ENCODE results near the gene CRAMP1.
"Not testable (repeated sequence)": the region's sequence is repeated elsewhere in the genome, so short reads cannot be mapped to it uniquely, and the experiment has no call there.

The CRAMP1 gene, protein sequence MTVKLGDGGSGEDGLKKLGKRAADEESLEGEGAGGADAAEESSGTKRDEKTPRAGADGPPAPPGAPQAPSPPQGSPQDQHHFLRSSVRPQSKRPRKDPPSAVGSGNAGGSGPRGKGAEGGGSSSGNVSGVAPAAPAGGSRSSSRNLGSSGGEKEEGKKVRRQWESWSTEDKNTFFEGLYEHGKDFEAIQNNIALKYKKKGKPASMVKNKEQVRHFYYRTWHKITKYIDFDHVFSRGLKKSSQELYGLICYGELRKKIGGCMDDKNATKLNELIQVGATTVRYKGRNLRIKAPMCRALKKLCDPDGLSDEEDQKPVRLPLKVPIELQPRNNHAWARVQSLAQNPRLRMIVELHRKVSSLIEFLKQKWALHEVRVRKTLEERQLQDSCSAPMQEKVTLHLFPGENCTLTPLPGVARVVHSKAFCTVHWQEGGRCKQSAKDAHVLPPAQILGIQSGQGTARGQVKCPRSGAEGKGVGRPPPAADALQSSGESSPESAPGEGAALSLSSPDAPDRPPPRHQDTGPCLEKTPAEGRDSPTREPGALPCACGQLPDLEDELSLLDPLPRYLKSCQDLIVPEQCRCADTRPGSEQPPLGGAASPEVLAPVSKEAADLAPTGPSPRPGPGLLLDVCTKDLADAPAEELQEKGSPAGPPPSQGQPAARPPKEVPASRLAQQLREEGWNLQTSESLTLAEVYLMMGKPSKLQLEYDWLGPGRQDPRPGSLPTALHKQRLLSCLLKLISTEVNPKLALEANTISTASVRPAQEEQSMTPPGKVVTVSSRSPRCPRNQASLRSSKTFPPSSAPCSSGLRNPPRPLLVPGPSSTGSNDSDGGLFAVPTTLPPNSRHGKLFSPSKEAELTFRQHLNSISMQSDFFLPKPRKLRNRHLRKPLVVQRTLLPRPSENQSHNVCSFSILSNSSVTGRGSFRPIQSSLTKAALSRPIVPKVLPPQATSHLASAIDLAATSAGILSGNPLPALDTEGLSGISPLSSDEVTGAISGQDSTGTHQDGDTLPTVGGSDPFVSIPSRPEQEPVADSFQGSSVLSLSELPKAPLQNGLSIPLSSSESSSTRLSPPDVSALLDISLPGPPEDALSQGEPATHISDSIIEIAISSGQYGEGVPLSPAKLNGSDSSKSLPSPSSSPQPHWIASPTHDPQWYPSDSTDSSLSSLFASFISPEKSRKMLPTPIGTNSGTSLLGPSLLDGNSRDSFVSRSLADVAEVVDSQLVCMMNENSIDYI (N-terminal part only)

DNA sequence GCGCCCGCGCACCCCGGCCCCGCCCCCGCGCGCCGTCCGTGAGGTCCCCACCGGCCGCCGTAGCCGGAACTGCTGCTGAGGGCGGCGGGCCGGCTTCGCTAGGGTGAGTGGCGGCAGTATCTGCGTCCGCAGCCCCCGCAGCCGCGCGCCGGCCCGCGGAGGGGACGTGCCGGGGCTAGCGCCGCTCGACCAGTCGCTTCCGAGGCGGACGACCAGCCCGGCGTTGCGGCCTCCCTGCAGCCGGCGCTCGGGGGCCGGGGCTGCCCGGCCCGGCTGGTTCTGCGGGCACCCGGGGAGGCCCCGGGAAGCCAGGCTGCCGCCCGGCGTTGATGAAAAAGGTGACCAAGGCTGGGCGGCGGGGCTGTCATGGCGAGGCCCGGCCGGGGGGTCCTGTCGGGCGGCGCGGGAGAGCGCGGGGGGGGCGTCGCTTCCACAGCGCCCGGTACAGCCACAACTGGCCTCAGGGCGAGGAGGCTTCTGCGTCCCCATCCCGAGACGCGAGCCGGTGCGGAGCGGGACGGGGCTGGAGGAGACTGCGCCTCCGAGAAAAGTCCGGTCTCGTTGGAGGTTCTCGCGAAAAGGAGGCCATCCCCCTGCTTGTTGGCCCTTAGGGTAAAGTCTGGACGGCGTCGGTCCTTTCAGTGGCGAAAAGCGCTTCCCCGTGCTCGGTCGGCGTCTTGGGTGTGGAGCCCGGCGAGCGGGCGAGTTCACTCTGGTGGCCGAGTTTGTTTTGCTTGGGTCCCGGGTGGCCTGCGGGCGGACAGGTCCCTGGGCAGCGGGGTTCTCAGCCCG, at the start of gene CRAMP1:
CRAMP1 (plus strand) TSS at position 41 of the 792 bp plus-strand sequence. CDS start 2,280 bp downstream, outside the sequence.
- no peak for DNase-seq

DNA sequence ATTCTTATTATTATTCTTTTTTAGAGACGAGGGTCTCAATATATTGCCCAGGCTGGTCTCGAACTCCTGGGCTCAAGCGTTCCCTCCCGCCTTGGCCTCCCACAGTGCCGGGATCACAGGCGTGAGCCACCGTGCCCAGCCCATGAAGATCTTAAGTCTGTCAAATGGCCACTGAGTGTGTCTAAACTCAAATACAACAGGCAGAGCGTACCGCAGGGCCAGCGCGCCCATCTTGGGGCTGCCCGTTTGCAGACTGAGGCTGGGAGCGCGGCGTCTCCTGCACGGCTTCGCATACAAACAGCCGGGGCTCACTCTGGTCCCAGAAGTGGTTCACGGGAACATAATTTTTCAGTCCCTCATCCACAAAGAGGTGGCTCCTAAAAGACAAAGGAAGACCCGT, 48.4 kb upstream of the CRAMP1 start:
- DNase-seq = no peak

- no peak for DNase-seq
Measured at GRCh38 chr16:1564325-1564724, 47.8 kb upstream of the CRAMP1 start.

- no peak for DNase-seq
Measured at GRCh38 chr16:1565083-1565805, 46.9 kb upstream of the CRAMP1 start.

DNA sequence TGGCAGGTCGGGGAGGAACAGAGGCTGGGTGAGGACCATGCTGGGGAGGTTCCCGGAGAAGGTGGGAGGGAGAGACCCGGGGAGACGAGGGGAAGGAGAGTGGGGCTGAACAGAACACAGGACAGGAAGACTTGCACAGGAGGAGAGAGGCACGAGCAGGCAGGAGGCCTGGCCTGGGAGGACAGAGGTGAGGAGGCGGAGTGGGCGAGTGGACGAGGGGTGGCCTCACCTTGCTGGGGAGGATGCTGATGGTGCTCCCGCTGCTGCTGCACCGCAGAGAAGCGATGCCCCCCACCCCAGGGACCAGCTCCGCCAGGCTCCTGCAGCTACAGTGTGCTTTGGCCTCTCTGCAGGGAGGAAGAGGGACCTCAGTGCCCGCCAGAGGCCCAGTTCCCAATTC, 44.2 kb upstream of the CRAMP1 start:
- no peak for DNase-seq

DNA sequence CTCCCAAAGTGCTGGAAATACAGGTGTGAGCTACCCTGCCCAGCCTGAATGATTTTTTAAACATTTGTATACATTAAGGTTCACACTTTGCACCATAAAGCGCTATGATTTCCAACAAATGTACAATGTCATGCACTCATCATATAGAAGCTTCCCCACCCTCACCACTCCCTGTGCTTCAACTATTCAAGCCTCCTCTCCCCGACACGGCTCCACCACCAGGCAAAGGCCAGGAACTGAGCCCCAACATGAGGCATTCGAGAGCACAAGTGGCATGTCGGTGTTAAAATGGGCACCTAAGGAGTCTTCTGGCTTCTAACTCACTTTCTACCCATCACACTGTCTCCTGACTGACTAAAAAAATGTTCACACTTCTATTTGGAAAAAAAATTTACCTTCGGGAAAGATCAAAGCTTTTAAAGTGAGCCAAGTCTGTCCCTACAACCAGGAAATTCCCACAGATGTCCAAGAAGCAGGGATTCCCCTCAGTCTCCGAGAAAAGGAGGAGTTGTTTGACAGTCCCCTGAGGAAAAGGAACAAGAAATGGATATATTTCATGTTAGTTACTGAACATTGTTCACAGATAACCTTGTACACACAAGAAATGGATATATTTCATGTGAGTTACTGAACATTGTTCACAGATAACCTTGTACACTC, 41.0 kb upstream of the CRAMP1 start:
- no peak for DNase-seq

GRCh38 chr16:1572673-1573072, 39.5 kb upstream of the CRAMP1 start:
- no peak for DNase-seq

- no peak for DNase-seq
Measured at GRCh38 chr16:1573301-1573700, 38.9 kb upstream of the CRAMP1 start.

DNA sequence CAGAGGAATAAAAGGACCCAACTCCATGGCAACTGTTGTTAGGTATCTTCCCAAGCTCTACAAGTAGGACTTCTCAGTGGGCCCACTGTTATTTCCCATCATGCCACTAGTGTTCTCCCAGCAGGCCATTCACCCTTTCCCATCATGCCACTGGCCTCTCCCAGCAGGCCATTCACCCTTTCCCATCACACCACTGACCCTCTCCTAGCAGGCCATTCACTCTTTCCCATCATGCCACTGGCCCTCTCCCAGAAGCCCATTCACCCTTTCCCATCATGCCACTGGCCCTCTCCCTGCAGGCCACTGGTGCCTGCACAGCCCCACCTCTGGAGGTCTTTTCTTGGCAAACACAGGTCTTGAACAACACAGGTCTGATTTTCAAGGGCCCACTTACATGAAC, 36.6 kb upstream of the CRAMP1 start:
- no peak for DNase-seq

DNA sequence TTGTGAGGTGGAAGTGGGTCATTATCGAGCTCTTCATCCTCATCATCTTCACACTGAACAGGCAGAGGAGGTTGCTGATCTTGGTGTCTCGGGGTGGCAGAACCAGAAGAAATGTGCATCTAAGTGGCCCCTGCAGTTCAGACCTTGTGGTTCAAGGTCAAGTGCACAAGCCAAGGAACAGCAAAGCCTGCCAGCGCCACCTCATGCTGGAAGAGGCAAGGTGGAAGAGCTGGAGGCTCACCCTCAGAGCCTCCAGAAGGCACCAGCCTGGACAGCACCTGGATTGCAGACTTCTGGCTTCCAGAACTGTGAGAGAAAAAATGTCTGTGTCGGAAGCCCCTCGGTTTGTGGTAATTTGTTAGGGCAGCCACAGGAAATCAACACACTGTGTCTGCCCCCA, 32.9 kb upstream of the CRAMP1 start:
- no peak for DNase-seq

GRCh38 chr16:1580256-1580655, 31.9 kb upstream of the CRAMP1 start:
- DNase-seq = no peak

DNA sequence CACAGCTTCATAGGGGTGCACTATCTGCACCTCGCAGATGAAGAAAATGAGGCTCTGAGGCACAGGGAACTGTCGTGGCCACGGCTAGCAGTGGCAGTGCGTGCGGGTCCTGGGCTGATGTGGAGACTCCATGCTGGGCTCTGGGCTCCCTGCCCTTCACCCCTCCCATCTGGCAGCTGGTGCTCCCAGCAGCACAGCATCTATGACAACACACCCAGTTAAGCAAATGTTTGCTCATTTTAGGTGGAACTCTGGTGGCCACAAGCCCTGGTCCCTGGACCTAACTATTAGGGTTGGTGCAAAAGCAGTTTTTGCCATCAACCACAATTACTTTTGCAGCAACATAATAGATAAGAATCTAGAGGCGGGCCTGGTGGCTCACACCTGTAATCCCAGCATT, 31.2 kb upstream of the CRAMP1 start:
- no peak for DNase-seq

DNA sequence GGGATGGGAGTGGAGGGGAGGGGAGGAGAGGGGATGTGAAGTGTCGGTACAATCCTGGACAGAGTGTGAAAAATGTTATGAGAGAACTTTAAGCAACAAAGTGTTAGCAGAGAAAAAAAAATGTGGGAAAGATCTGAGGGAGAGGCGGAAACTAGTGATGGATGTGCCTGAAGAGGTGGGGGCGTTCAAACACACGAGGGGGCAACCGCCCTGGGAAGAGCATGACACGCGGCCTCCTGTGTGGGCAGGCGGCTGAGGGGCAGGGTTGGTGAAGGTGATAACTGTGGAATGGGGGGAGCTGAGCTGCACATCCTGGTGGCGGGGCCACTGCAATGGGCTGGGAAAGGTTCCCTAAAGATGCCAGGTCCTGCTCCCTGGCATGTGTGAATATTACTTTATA, 30.4 kb upstream of the CRAMP1 start:
- DNase-seq = no peak

DNA sequence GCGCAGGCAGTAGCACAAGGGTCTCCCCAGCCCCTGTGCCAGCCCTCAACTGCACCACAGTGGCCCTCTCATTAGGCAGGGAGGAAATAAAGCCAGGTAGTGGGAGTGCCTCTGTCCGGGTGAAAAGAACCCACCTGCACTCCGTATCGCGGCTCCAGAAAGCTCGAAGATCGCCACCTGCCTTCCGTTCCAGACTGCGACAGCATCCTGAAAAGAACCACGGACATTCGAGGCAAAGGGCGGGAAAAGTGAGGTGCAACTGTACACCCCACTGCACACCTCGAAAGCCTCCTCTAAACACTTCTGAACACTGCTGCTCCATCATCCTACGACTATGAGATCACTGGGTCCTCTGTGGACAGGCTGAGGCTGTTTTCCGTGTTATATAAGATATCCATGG, 29.0 kb upstream of the CRAMP1 start:
- no peak for DNase-seq

DNA sequence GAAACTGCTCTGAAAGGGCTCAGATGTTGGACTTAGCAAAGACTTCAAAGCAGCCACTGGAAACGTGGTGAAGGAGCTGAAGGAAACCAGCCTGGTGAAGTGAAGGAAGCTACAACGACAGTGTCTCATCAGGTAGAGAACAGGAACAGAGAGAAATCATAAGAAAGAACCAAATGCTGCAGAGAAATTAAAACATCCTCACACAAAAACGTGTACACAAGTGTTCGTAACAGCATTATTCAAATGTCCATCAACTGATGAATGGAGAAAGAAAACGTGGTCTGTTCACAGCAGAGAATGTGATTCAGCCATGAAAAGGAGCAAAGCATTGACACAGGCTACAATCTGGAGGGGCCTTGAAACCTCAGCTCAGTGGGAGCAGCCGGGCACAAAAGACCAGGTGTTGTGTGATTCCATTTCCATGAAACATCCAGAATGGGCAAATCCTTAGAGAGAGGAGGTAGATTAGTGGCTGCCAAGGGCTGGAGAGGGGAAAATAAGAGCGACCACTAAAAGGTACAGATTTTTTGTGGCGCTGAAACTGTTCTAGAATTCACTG, 27.2 kb upstream of the CRAMP1 start:
- DNase-seq = no peak

DNA sequence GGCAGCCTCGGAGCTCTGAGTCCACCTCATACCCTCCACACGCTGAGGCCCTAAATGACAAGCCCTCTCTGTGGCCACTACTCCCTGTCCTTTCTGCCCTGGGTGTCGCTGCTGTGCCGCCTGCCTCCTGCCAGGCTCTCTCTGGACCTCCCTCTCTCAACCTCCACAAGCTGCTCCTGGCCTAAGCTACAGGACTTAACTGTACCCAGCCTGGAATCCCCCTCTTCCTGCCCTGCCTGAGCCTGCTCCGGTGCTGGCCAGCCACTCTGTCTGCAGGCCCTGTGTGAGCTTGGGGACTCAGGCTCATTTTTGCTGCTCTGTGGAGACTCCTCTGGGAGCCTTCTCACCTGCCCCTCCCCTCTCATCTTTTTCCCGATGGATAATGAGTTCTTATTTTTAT, 21.8 kb upstream of the CRAMP1 start:
- no peak for DNase-seq

DNA sequence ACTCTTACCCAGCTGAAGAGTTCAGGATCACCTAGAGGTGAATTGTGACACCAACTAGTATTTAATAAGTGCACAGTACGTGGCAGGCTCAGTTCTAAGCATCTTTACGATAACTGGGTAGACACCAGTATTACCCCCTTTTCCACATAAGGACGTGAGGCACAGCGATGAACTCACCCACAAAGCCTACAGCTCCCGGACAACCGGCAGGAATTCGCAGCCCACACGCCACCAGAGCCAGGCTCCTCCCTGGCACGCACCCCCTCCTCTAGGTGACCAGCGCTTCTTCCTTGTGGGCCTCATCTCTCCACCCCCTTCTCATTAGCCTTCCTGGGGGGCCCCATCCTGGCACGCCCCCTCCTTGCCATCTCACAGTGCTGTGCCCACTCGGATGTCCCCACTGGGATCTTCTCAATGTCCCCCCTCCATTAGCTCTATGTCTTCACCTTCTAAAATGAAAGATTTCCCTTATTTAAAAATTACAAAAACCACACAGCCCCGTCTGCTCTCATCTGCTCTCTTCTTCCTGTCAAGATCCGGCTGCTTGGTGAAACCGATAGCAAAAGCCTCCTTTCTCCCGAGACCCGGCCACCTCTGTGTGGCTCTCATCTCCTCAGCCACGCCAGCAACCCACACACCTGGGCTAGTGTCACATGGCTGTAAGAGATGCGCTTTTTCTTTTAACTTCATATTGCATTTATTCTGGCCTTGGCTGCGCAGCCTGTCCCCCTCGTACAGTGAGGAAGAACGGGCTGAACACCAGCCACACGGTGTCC, 21.0 kb upstream of the CRAMP1 start:
- DNase-seq = no peak

DNA sequence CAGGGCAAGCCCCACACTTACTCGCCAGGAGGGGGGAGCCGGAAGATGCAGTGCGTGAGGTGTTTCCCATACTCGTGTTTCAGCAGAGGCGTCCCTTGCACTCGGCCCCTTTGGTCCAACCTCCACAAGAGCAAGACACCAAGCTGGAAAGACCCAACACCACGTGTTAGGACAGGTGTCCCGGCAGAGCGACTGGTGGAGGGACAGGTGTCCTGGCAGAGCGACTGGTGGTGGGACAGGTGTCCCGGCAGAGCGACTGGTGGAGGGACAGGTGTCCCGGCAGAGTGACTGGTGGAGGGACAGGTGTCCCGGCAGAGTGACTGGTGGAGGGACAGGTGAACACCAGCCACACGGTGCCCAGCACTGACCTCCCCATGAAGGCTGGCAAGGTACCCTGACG, 19.7 kb upstream of the CRAMP1 start:
- no peak for DNase-seq

- not testable (repeated sequence) for DNase-seq
Measured at GRCh38 chr16:1595511-1595910, 16.6 kb upstream of the CRAMP1 start.

GRCh38 chr16:1596516-1596915, 15.6 kb upstream of the CRAMP1 start:
- DNase-seq = no peak

Measured in activated naive CD4-positive, alpha-beta T cell treated with anti-CD3 and anti-CD28 coated beads, Interleukin-2, amount 50 U/mL, for 16 hours (primary cell).